Ishikawa (cell line): Measurements from ENCODE around the gene LCN1.

ENCODE experiments used
- CEBPB ChIP-seq: IDR thresholded peaks from 2 replicates; pipeline ENCODE4 v1.6.1; 2012
- CREB1 ChIP-seq: IDR thresholded peaks from 2 replicates; pipeline ENCODE4 v1.6.1; 2012; ENCODE audit warnings: low read depth
- EGR1 ChIP-seq: IDR thresholded peaks from 2 replicates; pipeline ENCODE4 v1.6.1; 2012
- EP300 ChIP-seq: IDR thresholded peaks from 2 replicates; pipeline ENCODE4 v1.6.1; 2012; ENCODE audit warnings: borderline replicate concordance
- FOXM1 ChIP-seq: IDR thresholded peaks from 2 replicates; pipeline ENCODE4 v1.6.1; 2012; ENCODE audit warnings: low read depth, borderline replicate concordance
- NFIC ChIP-seq: IDR thresholded peaks from 2 replicates; pipeline ENCODE4 v1.6.1; 2012
- RAD21 ChIP-seq: IDR thresholded peaks from 2 replicates; pipeline ENCODE4 v1.6.1; 2012; ENCODE audit warnings: low read depth
- TAF1 ChIP-seq: IDR thresholded peaks from 2 replicates; pipeline ENCODE4 v1.6.1; 2012; ENCODE audit warnings: low read depth, mild to moderate bottlenecking
- TCF12 ChIP-seq: IDR thresholded peaks from 2 replicates; pipeline ENCODE4 v1.6.1; 2012; ENCODE audit warnings: low read depth
- TEAD4 ChIP-seq: IDR thresholded peaks from 2 replicates; pipeline ENCODE4 v1.6.1; 2012
- YY1 ChIP-seq: IDR thresholded peaks from 2 replicates; pipeline ENCODE4 v1.6.1; 2012; ENCODE audit warnings: low read depth
- ZBTB7A ChIP-seq: IDR thresholded peaks from 2 replicates; pipeline ENCODE4 v1.6.1; 2012; ENCODE audit warnings: low read depth
- TF ChIP-seq, protein P1 (sequence below): IDR thresholded peaks from 2 replicates; pipeline ENCODE4 v1.6.1; 2012
- TF ChIP-seq, protein P2 (sequence below): IDR thresholded peaks from 2 replicates; pipeline ENCODE4 v1.6.1; 2012
- TF ChIP-seq, protein P3 (sequence below): IDR thresholded peaks from 2 replicates; pipeline ENCODE4 v1.6.1; 2012; ENCODE audit warnings: low read depth, mild to moderate bottlenecking

The LCN1 gene

DNA sequence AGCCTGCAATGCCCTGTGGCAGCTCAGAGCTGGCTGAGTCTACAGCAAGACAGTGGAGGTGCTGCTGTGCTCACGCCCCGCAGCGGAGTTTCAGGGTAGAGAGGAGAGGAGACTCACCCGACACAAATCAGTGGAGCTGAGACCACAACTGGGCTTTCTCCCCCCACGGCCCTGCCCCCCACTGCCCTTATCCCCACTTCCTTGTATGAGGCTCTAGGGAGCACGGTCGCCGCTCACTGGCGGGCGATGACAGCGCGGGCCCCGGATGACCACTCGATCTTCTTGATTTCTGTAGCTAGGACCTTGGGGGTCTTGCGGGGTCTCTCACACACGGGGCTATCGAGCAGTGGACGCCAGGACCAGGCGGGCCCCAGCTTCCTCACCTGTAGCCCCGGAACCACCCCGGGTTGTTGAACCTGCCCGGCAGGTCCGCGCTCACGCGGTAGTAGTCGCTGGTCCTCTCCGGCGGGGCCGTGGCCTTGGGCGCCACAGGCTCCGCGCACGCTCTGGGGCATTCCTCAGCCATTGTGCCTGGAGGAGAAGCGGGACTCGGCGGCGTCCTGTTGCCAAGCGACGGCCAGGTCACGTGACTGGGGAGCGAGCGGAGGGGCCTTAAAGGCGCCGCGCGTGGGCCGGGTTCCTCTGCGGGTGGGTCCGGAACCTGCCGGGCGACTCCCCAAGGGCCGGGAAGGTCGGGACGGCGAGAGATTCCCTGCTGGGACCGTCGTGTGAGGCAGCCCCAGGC, 21.7 kb upstream of the LCN1 start:
- TF ChIP-seq, protein P1, sequence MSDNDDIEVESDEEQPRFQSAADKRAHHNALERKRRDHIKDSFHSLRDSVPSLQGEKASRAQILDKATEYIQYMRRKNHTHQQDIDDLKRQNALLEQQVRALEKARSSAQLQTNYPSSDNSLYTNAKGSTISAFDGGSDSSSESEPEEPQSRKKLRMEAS: peak; percentile 83
- TF ChIP-seq, protein P2, sequence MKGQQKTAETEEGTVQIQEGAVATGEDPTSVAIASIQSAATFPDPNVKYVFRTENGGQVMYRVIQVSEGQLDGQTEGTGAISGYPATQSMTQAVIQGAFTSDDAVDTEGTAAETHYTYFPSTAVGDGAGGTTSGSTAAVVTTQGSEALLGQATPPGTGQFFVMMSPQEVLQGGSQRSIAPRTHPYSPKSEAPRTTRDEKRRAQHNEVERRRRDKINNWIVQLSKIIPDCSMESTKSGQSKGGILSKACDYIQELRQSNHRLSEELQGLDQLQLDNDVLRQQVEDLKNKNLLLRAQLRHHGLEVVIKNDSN: peak; percentile 99
- TF ChIP-seq TEAD4 (no peak), CREB1 (no peak), FOXM1 (no peak), TAF1 (peak; percentile 54; the same call in 1 of the 2 replicates), TCF12 (no peak), CEBPB (no peak), YY1 (peak; percentile 88), ZBTB7A (peak; percentile 72; the same call in 1 of the 2 replicates), EGR1 (peak; percentile 25; the same call in 1 of the 2 replicates)
- TF ChIP-seq, protein P3, sequence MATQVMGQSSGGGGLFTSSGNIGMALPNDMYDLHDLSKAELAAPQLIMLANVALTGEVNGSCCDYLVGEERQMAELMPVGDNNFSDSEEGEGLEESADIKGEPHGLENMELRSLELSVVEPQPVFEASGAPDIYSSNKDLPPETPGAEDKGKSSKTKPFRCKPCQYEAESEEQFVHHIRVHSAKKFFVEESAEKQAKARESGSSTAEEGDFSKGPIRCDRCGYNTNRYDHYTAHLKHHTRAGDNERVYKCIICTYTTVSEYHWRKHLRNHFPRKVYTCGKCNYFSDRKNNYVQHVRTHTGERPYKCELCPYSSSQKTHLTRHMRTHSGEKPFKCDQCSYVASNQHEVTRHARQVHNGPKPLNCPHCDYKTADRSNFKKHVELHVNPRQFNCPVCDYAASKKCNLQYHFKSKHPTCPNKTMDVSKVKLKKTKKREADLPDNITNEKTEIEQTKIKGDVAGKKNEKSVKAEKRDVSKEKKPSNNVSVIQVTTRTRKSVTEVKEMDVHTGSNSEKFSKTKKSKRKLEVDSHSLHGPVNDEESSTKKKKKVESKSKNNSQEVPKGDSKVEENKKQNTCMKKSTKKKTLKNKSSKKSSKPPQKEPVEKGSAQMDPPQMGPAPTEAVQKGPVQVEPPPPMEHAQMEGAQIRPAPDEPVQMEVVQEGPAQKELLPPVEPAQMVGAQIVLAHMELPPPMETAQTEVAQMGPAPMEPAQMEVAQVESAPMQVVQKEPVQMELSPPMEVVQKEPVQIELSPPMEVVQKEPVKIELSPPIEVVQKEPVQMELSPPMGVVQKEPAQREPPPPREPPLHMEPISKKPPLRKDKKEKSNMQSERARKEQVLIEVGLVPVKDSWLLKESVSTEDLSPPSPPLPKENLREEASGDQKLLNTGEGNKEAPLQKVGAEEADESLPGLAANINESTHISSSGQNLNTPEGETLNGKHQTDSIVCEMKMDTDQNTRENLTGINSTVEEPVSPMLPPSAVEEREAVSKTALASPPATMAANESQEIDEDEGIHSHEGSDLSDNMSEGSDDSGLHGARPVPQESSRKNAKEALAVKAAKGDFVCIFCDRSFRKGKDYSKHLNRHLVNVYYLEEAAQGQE: no peak

DNA sequence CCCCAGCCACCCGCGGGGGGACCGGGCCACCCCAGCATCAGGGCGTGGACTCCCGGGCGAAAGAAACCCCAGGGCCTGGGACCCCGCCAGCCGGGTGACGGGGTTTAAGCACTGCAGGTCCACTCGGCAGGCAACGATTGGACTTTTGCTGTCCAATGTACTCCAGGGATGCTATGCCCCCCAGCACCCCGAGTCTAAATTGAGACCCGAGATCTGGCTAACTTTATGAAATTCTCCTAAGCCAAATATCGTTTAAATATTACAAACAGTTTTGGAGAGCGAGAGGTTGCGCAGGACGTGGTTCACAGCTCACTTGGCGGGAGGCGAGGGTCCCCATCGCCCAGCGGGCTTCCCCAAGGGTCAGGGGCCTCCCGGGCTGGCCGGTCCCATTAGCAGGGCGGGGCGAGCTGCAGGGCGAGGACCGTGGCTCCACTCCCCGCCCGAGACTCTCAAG, 21.1 kb upstream of the LCN1 start:
- TF ChIP-seq, protein P3: peak; percentile 39; the same call in 1 of the 2 replicates
- peak; percentile 8; the same call in 1 of the 2 replicates for TF ChIP-seq ZBTB7A
- TF ChIP-seq, protein P1: no peak

DNA sequence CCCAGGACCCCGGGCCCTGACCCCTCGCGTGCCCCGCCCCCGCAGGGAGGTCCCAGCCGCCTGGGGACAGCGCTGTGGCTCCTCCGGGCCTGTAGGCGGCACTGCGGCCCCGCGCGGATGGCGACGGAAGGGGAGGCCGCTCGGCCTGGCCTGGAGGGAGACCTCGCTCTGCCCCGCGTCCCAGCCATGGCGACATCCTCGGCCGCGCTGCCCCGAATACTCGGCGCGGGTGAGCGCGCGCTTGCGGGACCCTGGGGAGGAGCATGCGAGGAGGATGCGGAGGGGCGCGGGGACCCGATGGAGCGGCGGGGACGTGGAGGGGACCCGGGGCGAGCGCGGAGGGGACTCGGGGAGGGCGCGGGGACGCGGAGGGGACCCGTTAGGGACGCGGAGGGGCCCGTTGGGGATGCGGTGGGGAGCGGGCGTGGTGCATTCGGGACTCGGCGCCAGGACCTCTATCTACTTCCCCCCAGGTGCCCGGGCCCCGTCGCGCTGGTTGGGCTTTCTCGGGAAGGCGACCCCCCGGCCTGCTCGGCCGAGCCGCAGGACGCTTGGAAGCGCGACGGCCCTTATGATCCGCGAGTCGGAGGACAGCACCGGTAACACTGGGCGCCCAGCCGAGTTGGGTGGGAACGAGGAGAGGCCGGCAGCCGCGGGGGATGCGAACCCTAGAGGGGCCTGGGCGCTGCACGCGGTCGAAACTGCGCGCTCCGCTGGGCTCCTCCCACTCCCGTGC, 20.5 kb upstream of the LCN1 start, which contains the start of gene MRPS2:
Gene MRPS2 (plus strand): TSS at position 158 of the 736 bp plus-strand sequence. CDS start 29 bp downstream, at position 187.
- TF ChIP-seq YY1 (peak; percentile 91), CREB1 (no peak), NFIC (no peak; the same call in 1 of the 2 replicates), TEAD4 (0 out of 2 replicates have a peak, but pooled peaks have one; percentile 4), EGR1 (peak; percentile 76), TCF12 (0 out of 2 replicates have a peak, but pooled peaks have one; percentile 20), FOXM1 (no peak; the same call in 1 of the 2 replicates), CEBPB (no peak), EP300 (0 out of 2 replicates have a peak, but pooled peaks have one; percentile 5), TAF1 (peak; percentile 83), RAD21 (no peak), ZBTB7A (peak; percentile 98; the same call in 1 of the 2 replicates)
- TF ChIP-seq, protein P2: no peak
- TF ChIP-seq, protein P3: no peak
- TF ChIP-seq, protein P1: peak; percentile 68
